ENCODE results near the gene TBC1D22A. TPM values are rescaled to one million over a fixed set of nuclear protein-coding genes. Genes with fewer than 3 reads are reported as not detected.

TBC1D22A gene
- total RNA-seq, 1 donor: 17.7 TPM

DNA sequence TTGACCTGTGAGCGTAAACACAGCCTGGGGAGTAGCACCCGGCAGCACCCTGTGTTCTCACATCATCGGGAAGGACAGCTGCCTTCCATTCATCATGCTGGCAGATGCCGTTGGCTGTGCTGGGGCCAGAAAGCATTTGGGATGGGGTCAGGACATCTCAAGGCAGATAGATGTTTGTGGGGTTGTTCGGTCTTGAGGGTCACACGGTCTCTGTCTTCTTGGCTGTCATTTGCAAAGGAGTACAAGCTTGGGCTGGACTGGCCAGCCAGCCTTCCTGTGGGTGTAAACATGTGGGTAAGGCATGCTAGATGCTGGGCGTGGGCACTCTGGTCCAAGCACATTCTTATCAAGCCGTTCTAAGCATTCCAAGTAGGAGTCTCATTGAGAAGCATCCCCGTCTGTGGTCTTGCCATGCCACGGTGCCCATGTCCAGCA is 81.4 kb downstream of the TBC1D22A start:
- peaks cover 5% of the 10 kb centered on the region for H3K4me1 ChIP-seq (ENCODE audit: insufficient read depth, low read length)
- no peaks in the 10 kb centered on the region for H3K36me3 ChIP-seq (ENCODE audit: insufficient read depth, low read length)
- H4K20me1 ChIP-seq (ENCODE audit: insufficient read depth, low read length): peaks cover 47% of the 10 kb centered on the region
- H3K4me3 ChIP-seq (ENCODE audit: insufficient read depth, low read length): no peak overlapping the region
- no peak overlapping the region for H2AFZ ChIP-seq (ENCODE audit: low read length)
- peaks cover 16% of the 10 kb centered on the region for H3K79me2 ChIP-seq (ENCODE audit: insufficient read depth, low read length)
- no peak overlapping the region for H3K27ac ChIP-seq (ENCODE audit: low read depth, low read length)
- TF ChIP-seq, protein P1, sequence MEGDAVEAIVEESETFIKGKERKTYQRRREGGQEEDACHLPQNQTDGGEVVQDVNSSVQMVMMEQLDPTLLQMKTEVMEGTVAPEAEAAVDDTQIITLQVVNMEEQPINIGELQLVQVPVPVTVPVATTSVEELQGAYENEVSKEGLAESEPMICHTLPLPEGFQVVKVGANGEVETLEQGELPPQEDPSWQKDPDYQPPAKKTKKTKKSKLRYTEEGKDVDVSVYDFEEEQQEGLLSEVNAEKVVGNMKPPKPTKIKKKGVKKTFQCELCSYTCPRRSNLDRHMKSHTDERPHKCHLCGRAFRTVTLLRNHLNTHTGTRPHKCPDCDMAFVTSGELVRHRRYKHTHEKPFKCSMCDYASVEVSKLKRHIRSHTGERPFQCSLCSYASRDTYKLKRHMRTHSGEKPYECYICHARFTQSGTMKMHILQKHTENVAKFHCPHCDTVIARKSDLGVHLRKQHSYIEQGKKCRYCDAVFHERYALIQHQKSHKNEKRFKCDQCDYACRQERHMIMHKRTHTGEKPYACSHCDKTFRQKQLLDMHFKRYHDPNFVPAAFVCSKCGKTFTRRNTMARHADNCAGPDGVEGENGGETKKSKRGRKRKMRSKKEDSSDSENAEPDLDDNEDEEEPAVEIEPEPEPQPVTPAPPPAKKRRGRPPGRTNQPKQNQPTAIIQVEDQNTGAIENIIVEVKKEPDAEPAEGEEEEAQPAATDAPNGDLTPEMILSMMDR (IDR thresholded peaks at IDR 0.05; ENCODE audit: extremely low read depth, low read depth, low read length): no peak
- no peak overlapping the region for H3K4me2 ChIP-seq (ENCODE audit: insufficient read depth, low read length)
- H3K9me3 ChIP-seq (ENCODE audit: low read depth, low read length): no peaks in the 10 kb centered on the region
- no peaks in the 10 kb centered on the region for H3K27me3 ChIP-seq (ENCODE audit: insufficient read depth, low read length)
- peak; percentile 82 for DNase-seq (ENCODE audit: insufficient read length, low spot score, missing footprints)

DNA sequence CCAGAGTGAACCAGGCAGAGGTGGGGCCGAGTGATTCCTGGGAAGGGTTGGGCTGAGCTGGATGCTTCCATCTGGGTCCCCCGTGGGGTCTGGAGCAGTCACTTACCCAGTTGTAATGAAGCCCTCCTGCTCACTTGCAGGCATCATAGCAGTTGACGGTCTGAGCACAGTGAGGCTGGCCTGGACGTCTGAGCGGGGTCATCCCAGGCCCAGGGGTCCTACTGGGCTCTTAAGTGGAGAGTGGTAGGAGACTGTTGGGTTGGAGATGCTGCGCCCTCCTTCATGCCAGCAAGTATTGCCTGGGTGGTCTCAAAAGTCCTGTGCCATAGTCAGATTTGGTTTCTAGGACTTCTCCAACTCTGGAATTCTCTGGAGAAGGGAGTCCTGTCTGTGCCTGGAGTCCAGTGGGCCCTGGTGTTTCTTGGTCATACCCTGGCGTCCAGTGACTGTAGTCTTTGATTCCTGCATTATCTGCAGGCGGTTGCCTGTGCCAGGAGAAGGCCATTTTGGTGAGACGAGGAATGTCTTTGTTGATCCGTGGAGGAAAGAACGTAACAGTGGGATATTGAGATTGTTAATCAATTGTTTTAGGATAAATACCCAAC is 82.3 kb downstream of the TBC1D22A start:
- TF ChIP-seq, protein P1 (IDR thresholded peaks at IDR 0.05; ENCODE audit: extremely low read depth, low read depth, low read length): no peak
- peaks cover 21% of the 10 kb centered on the region for H3K79me2 ChIP-seq (ENCODE audit: insufficient read depth, low read length)
- no peak overlapping the region for H3K27ac ChIP-seq (ENCODE audit: low read depth, low read length)
- H3K9me3 ChIP-seq (ENCODE audit: low read depth, low read length): no peaks in the 10 kb centered on the region
- H2AFZ ChIP-seq (ENCODE audit: low read length): no peak overlapping the region
- peaks cover 5% of the 10 kb centered on the region for H3K4me1 ChIP-seq (ENCODE audit: insufficient read depth, low read length)
- DNase-seq (ENCODE audit: insufficient read length, low spot score, missing footprints): no peak
- H3K36me3 ChIP-seq (ENCODE audit: insufficient read depth, low read length): no peaks in the 10 kb centered on the region
- H3K4me3 ChIP-seq (ENCODE audit: insufficient read depth, low read length): no peak overlapping the region
- H3K27me3 ChIP-seq (ENCODE audit: insufficient read depth, low read length): no peaks in the 10 kb centered on the region
- H3K4me2 ChIP-seq (ENCODE audit: insufficient read depth, low read length): peak overlapping the region; percentile 22
- peaks cover 52% of the 10 kb centered on the region for H4K20me1 ChIP-seq (ENCODE audit: insufficient read depth, low read length)

DNA sequence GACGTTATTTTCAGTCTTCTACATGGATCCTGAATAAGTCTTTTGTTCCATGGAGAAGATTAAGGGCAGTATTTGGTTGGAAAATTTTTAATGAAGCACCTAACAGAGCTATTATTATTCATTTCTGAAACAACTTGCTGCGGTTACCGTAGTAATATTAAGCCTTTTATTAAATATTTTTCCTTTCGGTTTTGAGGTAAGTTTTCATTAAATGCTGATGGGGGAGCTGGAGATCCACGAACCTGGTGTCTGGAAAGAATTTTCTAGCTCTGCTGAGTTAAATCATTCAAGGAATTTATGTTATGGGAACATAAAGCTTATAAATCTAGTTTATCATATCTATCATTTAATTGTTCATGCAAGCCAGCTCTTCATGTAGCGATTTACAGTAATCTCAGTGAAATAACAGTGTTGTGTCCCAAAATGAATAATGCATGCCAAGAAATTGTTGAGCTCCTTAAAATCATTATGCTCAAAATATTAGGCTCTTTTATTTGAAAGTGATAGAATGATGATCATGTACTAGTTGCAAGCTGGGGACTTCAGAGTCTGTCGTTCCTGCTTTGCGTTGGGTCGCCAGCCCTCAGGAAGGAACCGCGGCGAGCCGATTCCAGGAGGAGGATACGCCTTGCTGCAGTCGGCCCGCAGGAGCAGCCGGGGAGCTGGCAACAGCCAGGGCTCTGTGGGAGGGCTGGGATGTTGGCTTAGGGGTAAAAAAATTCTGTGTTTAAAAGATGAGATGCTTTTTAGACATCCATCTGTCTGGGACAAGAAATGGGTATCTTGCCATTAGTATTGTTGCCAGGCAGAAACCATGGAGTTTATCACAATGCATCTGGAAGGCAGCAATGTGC is 83.1 kb downstream of the TBC1D22A start:
- Histone ChIP-seq H3K27ac (ENCODE audit: low read depth, low read length) (no peak overlapping the region), H4K20me1 (ENCODE audit: insufficient read depth, low read length) (peaks cover 55% of the 10 kb centered on the region), H3K4me2 (ENCODE audit: insufficient read depth, low read length) (peak overlapping the region; percentile 22), H3K4me1 (ENCODE audit: insufficient read depth, low read length) (peaks cover 5% of the 10 kb centered on the region), H3K27me3 (ENCODE audit: insufficient read depth, low read length) (no peaks in the 10 kb centered on the region), H2AFZ (ENCODE audit: low read length) (no peak overlapping the region), H3K4me3 (ENCODE audit: insufficient read depth, low read length) (peak overlapping the region; percentile 21), H3K9me3 (ENCODE audit: low read depth, low read length) (no peaks in the 10 kb centered on the region), H3K79me2 (ENCODE audit: insufficient read depth, low read length) (peaks cover 26% of the 10 kb centered on the region), H3K36me3 (ENCODE audit: insufficient read depth, low read length) (no peaks in the 10 kb centered on the region)
- peak; percentile 87 for DNase-seq (ENCODE audit: insufficient read length, low spot score, missing footprints)
- TF ChIP-seq, protein P1 (IDR thresholded peaks at IDR 0.05; ENCODE audit: extremely low read depth, low read depth, low read length): peak; percentile 49

Data from osteoblast (primary cell).